Hepatocyte (in vitro differentiated cells): ENCODE measurements around the gene HSPB8. TPM values are rescaled to one million over a fixed set of nuclear protein-coding genes. Genes with fewer than 3 reads are reported as not detected.

ENCODE experiments used
- DNase-seq: peaks from one replicate; pipeline ENCODE4 v3.0.0-alpha.2; 2016; ENCODE audit warnings: low spot score
- H2AFZ ChIP-seq: fragments of 200-600 bp; sonication (generic); 2 replicates; pipeline ENCODE4 v1.6.0; 2016; ENCODE audit warnings: antibody characterized with exemption, mild to moderate bottlenecking
- H3K27ac ChIP-seq: fragments of 200-600 bp; sonication (generic); 2 replicates; pipeline ENCODE4 v1.5.1; 2016; ENCODE audit warnings: mild to moderate bottlenecking
- H3K27me3 ChIP-seq: fragments of 200-600 bp; sonication (generic); 2 replicates; pipeline ENCODE4 v1.6.1; 2016
- H3K36me3 ChIP-seq: fragments of 200-600 bp; sonication (generic); replicated peaks from 2 replicates; pipeline ENCODE4 v1.5.1; 2016; ENCODE audit warnings: low read depth; ENCODE audit not compliant: insufficient read depth
- H3K4me1 ChIP-seq: fragments of 200-600 bp; sonication (generic); 2 replicates; pipeline ENCODE4 v1.5.1; 2016; ENCODE audit warnings: mild to moderate bottlenecking, moderate library complexity; ENCODE audit not compliant: insufficient read depth
- H3K4me2 ChIP-seq: fragments of 200-600 bp; sonication (generic); 2 replicates; pipeline ENCODE4 v1.6.0; 2016
- H3K4me3 ChIP-seq: fragments of 200-600 bp; sonication (generic); 2 replicates; pipeline ENCODE4 v1.5.1; 2016; ENCODE audit warnings: mild to moderate bottlenecking
- H3K79me2 ChIP-seq: fragments of 200-600 bp; sonication (generic); 2 replicates; pipeline ENCODE4 v1.6.0; 2017; ENCODE audit warnings: mild to moderate bottlenecking
- H3K9me2 ChIP-seq: fragments of 200-600 bp; sonication (generic); replicated peaks from 2 replicates; pipeline ENCODE4 v1.6.0; 2017; ENCODE audit warnings: mild to moderate bottlenecking; ENCODE audit not compliant: insufficient read depth
- H3K9me3 ChIP-seq: fragments of 200-600 bp; sonication (generic); 2 replicates; pipeline ENCODE4 v1.5.1; 2016; ENCODE audit warnings: low read depth, mild to moderate bottlenecking
- H4K20me1 ChIP-seq: fragments of 200-600 bp; sonication (generic); 2 replicates; pipeline ENCODE4 v1.6.0; 2016; ENCODE audit warnings: mild to moderate bottlenecking; ENCODE audit not compliant: insufficient read depth, poor library complexity, severe bottlenecking
- CTCF ChIP-seq: fragments of 200-600 bp; sonication (generic); IDR thresholded peaks from 2 replicates; pipeline ENCODE4 v1.5.1; 2016; ENCODE audit warnings: antibody characterized with exemption, mild to moderate bottlenecking; ENCODE audit not compliant: poor library complexity
- EZH2 ChIP-seq: fragments of 200-600 bp; sonication (generic); IDR thresholded peaks from 2 replicates; pipeline ENCODE4 v1.6.1; 2016; ENCODE audit warnings: antibody characterized with exemption, mild to moderate bottlenecking, borderline replicate concordance
- EZH2phosphoT487 ChIP-seq: fragments of 200-600 bp; sonication (generic); IDR thresholded peaks from one replicate; pipeline ENCODE4 v1.6.1; 2018; ENCODE audit warnings: antibody characterized with exemption, mild to moderate bottlenecking, low read depth, moderate library complexity; ENCODE audit not compliant: unreplicated experiment, severe bottlenecking
- WGBS: methylation state at CpG from one replicate; pipeline ENCODE4 v1.1.6; 2016; ENCODE audit warnings: low lambda C conversion rate; ENCODE audit errors: missing lambda C conversion rate; 5-methylcytosine and 5-hydroxymethylcytosine counted together
- polyA plus RNA-seq: library from polyadenylated mRNA; unstranded; fragments of >200 nt; fragmentation: Nextera tagmentation; extraction: Ambion mirVana; gene quantifications from 2 replicates; pipeline ENCODE4 v1.2.1, GENCODE V29; 2016
- total RNA-seq: library from RNA; depleted of rRNA; stranded (reverse); fragments of >200 nt; gene quantifications from 2 replicates; pipeline ENCODE4 v1.2.3, GENCODE V29; 2014

The HSPB8 gene
- total and polyA plus RNA-seq, 2 experiments from 2014 or later, result 28.5 to 39.7 TPM

GRCh38 chr12:119169150-119169549 lies 9.6 kb upstream of the HSPB8 start:
- H3K9me3 ChIP-seq, result no peaks in the 10 kb centered on the region
- no peaks in the 10 kb centered on the region for H4K20me1 ChIP-seq
- H3K36me3 ChIP-seq, result no peaks in the 10 kb centered on the region
- H3K9me2 ChIP-seq, result no peaks in the 10 kb centered on the region
- WGBS, result 44% methylated on average over 2 of the region's 2 CpGs
- H3K4me3 ChIP-seq, result no peak overlapping the region
- no peak overlapping the region for H3K4me2 ChIP-seq
- peak; percentile 37 for DNase-seq
- no peak overlapping the region for H2AFZ ChIP-seq
- no peaks in the 10 kb centered on the region for H3K79me2 ChIP-seq
- H3K4me1 ChIP-seq, result peaks cover 6% of the 10 kb centered on the region
- H3K27me3 ChIP-seq, result no peaks in the 10 kb centered on the region
- H3K27ac ChIP-seq, result peak overlapping the region; percentile 70
- TF ChIP-seq EZH2phosphoT487 (no peak), EZH2 (no peak), CTCF (no peak)

- Histone ChIP-seq H3K27ac (no peak overlapping the region), H3K4me1 (peaks cover 6% of the 10 kb centered on the region), H3K36me3 (no peaks in the 10 kb centered on the region), H3K79me2 (no peaks in the 10 kb centered on the region), H2AFZ (no peak overlapping the region), H3K4me2 (no peak overlapping the region), H3K4me3 (no peak overlapping the region), H3K27me3 (no peaks in the 10 kb centered on the region), H3K9me3 (no peaks in the 10 kb centered on the region), H4K20me1 (no peaks in the 10 kb centered on the region), H3K9me2 (no peaks in the 10 kb centered on the region)
- no peak for TF ChIP-seq EZH2
- TF ChIP-seq EZH2phosphoT487, result no peak
- no peak for TF ChIP-seq CTCF
- 73% methylated on average over 5 of the region's 5 CpGs for WGBS
- no peak for DNase-seq
Observed at GRCh38 chr12:119171291-119171690, 7.4 kb upstream of the HSPB8 start.

DNA sequence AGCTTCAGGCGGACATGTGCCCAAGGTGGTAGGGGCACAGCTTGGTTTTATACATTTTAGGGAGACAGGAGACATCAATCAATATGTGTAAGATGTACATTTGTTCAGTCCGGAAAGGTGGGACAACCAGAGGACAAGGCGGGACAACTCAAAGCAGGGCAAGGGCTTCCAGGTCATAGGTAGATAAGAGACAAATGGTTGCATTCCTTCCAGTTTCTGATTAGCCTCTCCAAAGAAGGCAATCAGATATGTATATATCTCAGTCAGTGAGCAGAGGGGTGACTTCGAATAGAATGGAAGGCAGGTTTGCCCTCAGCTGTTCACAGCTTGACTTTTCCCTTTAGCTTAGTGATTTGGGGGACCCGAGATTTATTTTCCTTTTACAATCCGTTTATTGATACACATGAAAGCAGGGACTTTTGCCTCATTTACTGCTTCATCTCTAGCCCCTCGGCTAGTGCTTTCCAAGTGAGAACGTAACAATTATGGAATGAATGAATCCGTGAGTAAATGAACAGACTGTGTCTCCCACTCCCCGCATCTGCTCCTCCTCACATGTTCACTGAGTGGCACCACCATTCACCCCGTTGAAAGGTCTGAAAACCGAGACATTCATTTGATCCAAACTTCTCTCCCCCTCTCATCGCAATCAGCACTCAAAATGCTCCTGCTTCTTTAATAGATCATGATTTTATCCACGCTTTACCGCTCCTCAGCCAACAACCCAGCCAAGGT lies 6.9 kb upstream of the HSPB8 start:
- no peaks in the 10 kb centered on the region for H3K79me2 ChIP-seq
- H3K27me3 ChIP-seq, result no peaks in the 10 kb centered on the region
- H3K27ac ChIP-seq, result no peak overlapping the region
- no peak for TF ChIP-seq EZH2
- no peak for TF ChIP-seq EZH2phosphoT487
- no peak for TF ChIP-seq CTCF
- WGBS, result 72% methylated on average over 15 of the region's 15 CpGs
- peaks cover 9% of the 10 kb centered on the region for H3K4me1 ChIP-seq
- no peak overlapping the region for H3K4me3 ChIP-seq
- H3K4me2 ChIP-seq, result no peak overlapping the region
- H2AFZ ChIP-seq, result no peak overlapping the region
- no peaks in the 10 kb centered on the region for H3K9me3 ChIP-seq
- H3K9me2 ChIP-seq, result no peaks in the 10 kb centered on the region
- H3K36me3 ChIP-seq, result no peaks in the 10 kb centered on the region
- DNase-seq, result no peak
- H4K20me1 ChIP-seq, result no peaks in the 10 kb centered on the region
